AG04450 (cell line): Measurements from ENCODE around the gene HSD11B2. TPM values are rescaled to one million over a fixed set of nuclear protein-coding genes. Genes with fewer than 3 reads are reported as not detected.
A peak's percentile ranks its signal among the peaks of the same experiment; 100 is the strongest.

Experiments used
- CTCF ChIA-PET: fragments of 300-600, 350-600 bp; formaldehyde crosslinking; extraction: SDS; loops from one replicate; lab custom pipeline; 2022; ENCODE audit warnings: antibody characterized with exemption, inconsistent platforms; lab: Charles Lee
- POLR2A ChIA-PET: fragments of 350-600 bp; formaldehyde crosslinking; extraction: SDS; loops from one replicate; lab custom pipeline; 2021; ENCODE audit warnings: antibody characterized with exemption, inconsistent platforms; lab: Yijun Ruan, JAX
- DNase-seq: peaks from one replicate; pipeline ENCODE4 v3.0.0-alpha.2; 2011; ENCODE audit warnings: low read depth, low spot score
- H3K27ac ChIP-seq: one replicate; pipeline ENCODE4 v1.5.1; 2012; ENCODE audit warnings: low read depth, low read length, control low read depth
- H3K27me3 ChIP-seq: one replicate; pipeline ENCODE4 v1.6.0; 2012; ENCODE audit warnings: low read length; ENCODE audit not compliant: control insufficient read depth, insufficient read depth
- H3K4me3 ChIP-seq: 2 replicates; pipeline ENCODE4 v1.5.1; 2011; ENCODE audit warnings: mild to moderate bottlenecking, low read depth, low read length, control low read depth
- H3K9me3 ChIP-seq: 2 replicates; pipeline ENCODE4 v1.5.1; 2012; ENCODE audit warnings: low read length; ENCODE audit not compliant: control insufficient read depth, insufficient read depth
- CTCF ChIP-seq: IDR thresholded peaks from 2 replicates; pipeline ENCODE4 v1.5.1; 2011; ENCODE audit warnings: low read depth, low read length, control low read depth, inconsistent platforms
- polyA plus RNA-seq: library from polyadenylated mRNA; depleted of rRNA; stranded (reverse); fragments of >200 nt; gene quantifications from 2 replicates; pipeline ENCODE4 v1.2.3, GENCODE V29; 2011

HSD11B2 gene
- polyA plus RNA-seq, 1 experiment: not detected

GRCh38 chr16:67399218-67399733 is 31.6 kb upstream of the HSD11B2 start:
- no peak for DNase-seq
- H3K27ac ChIP-seq: no peak overlapping the region
- ChIA-PET CTCF (interaction anchor here (0.5 to 2.7 kb wide), 12 partner anchors 9 to 214 kb away, joined by 3 to 19 read pairs (median 3); partner anchors contain the start of gene ZDHHC1), POLR2A (no interaction called here)
- H3K9me3 ChIP-seq: peaks cover 5% of the 10 kb centered on the region; the same call in 1 of the 2 replicates
- H3K27me3 ChIP-seq: no peaks in the 10 kb centered on the region
- no peak overlapping the region for H3K4me3 ChIP-seq
- peak; percentile 70 for TF ChIP-seq CTCF

- ChIA-PET CTCF (interaction anchor here (0.5 to 2.7 kb wide), 12 partner anchors 9 to 215 kb away, joined by 3 to 19 read pairs (median 3); partner anchors contain the start of gene ZDHHC1), POLR2A (no interaction called here)
- no peak for DNase-seq
- Histone ChIP-seq H3K27me3 (no peaks in the 10 kb centered on the region), H3K27ac (no peak overlapping the region), H3K4me3 (no peak overlapping the region), H3K9me3 (peaks cover 1% of the 10 kb centered on the region; the same call in 1 of the 2 replicates)
- no peak for TF ChIP-seq CTCF
These were observed 30.9 kb upstream of the HSD11B2 start for GRCh38 chr16:67399749-67400704.

- Histone ChIP-seq H3K27me3 (no peaks in the 10 kb centered on the region), H3K27ac (no peak overlapping the region), H3K4me3 (no peak overlapping the region), H3K9me3 (no peaks in the 10 kb centered on the region; the same call in 1 of the 2 replicates)
- DNase-seq: no peak
- TF ChIP-seq CTCF: no peak
- CTCF ChIA-PET: no interaction called here
- POLR2A ChIA-PET: no interaction called here
These were observed 30.0 kb upstream of the HSD11B2 start for GRCh38 chr16:67400901-67401300.

- Histone ChIP-seq H3K4me3 (no peak overlapping the region), H3K27ac (no peak overlapping the region), H3K9me3 (no peaks in the 10 kb centered on the region; the same call in 1 of the 2 replicates), H3K27me3 (no peaks in the 10 kb centered on the region)
- ChIA-PET CTCF (no interaction called here), POLR2A (no interaction called here)
- no peak for DNase-seq
- no peak for TF ChIP-seq CTCF
These were observed 26.9 kb upstream of the HSD11B2 start for GRCh38 chr16:67403976-67404555.
